Gastrocnemius medialis (tissue), 4 donors: ENCODE results near the gene PWWP2A. TPM values are rescaled to one million over a fixed set of nuclear protein-coding genes. Genes with fewer than 3 reads are reported as not detected.

Experiments used
- ATAC-seq, 2 donors: fragments of 150-250 bp; one replicate each; pipeline ENCODE4 v1.9.1; 2016
- DNase-seq, 2 donors: peaks; one replicate each; pipeline ENCODE4 v3.0.0-alpha.2; 2019
- H3K27ac ChIP-seq, 4 donors: fragments of 200-600 bp; sonication (generic); 1 replicate in 1 of 4; 2 replicates in 3 of 4; pipeline ENCODE4 v1.5.1; 2016 to 2018; ENCODE audit warnings: mild to moderate bottlenecking in 2 of 4, moderate library complexity in 1 of 4
- H3K27me3 ChIP-seq, 3 donors: fragments of 200-600 bp; sonication (generic) in 2 of 3; 1 replicate in 1 of 3; 2 replicates in 2 of 3; pipeline versions ENCODE4 v1.5.1 to v1.6.0; 2016 to 2019; ENCODE audit warnings: mild to moderate bottlenecking in 1 of 3, moderate library complexity in 1 of 3
- H3K36me3 ChIP-seq, 2 donors: fragments of 200-600 bp; sonication (generic) in 1 of 2; one replicate each; pipeline ENCODE4 v1.5.1; 2017 to 2018
- H3K4me1 ChIP-seq, 2 donors: fragments of 200-600 bp; sonication (generic) in 1 of 2; one replicate each; pipeline ENCODE4 v1.5.1; 2016 to 2017; ENCODE audit warnings: mild to moderate bottlenecking in 2 of 2
- H3K4me3 ChIP-seq, 4 donors: fragments of 200-600 bp; sonication (generic) in 3 of 4; 1 replicate in 1 of 4; 2 replicates in 3 of 4; pipeline ENCODE4 v1.5.1; 2016 to 2019; ENCODE audit warnings: mild to moderate bottlenecking in 2 of 4
- H3K9me3 ChIP-seq, 3 donors: fragments of 200-600 bp; sonication (generic) in 2 of 3; 1 replicate in 1 of 3; 2 replicates in 2 of 3; pipeline ENCODE4 v1.5.1; 2016 to 2019
- CTCF ChIP-seq, 5 experiments: fragments of 450-650 bp in 3 of 5; fragments of 200-600 bp in 2 of 5; sonication (generic) in 2 of 5; IDR thresholded peaks in 4 of 5; conservative IDR thresholded peaks in 1 of 5; 1 replicate in 4 of 5; 2 replicates in 1 of 5; pipeline ENCODE4 v1.5.1; 2016 to 2019; ENCODE audit warnings: antibody characterized with exemption in 5 of 5, mild to moderate bottlenecking in 3 of 5, moderate library complexity in 3 of 5
- POLR2A ChIP-seq, 2 donors: fragments of 450-650 bp; IDR thresholded peaks; one replicate each; pipeline ENCODE4 v1.6.1; 2017; ENCODE audit warnings: antibody characterized with exemption in 2 of 2, mild to moderate bottlenecking in 2 of 2, moderate library complexity in 2 of 2
- in situ Hi-C, 4 donors: fragments of 200-750 bp; cut with MboI; loops; one replicate each; pipeline versions ENCODE4 v1.15.0 to v1.8.0; 2017; ENCODE audit warnings: low sequenced_read_pairs in 4 of 4
- intact Hi-C: fragments of 100-400 bp; cut with DNase I; formaldehyde crosslinking; loops from one replicate; pipeline ENCODE4 v1.15.1; 2023; ENCODE audit warnings: low total_unique reads
- total RNA-seq, 4 donors: library from RNA; depleted of rRNA; stranded (reverse); fragments of >200 nt; gene quantifications; one replicate each; pipeline versions ENCODE4 v1.1.0 to v1.2.3, GENCODE V29; 2016

Gene PWWP2A
- total RNA-seq, 4 donors from 2014 or later, result 5.4 to 13.3 (median 8.6) TPM

GRCh38 chr5:160083501-160083900 lies 35.7 kb downstream of the PWWP2A start:
- Histone ChIP-seq H3K4me1 (no peaks in the 10 kb centered on the region), H3K27ac (no peak overlapping the region), H3K36me3 (peaks cover 0 to 7% of the 10 kb centered on the region in 2 donors), H3K27me3 (no peaks in the 10 kb centered on the region), H3K4me3 (no peak overlapping the region), H3K9me3 (no peaks in the 10 kb centered on the region)
- no peak for TF ChIP-seq POLR2A (IDR thresholded peaks at IDR 0.05)
- no peak for TF ChIP-seq CTCF (IDR thresholded peaks at IDR 0.05 in 4 of 5, conservative IDR thresholded peaks at IDR 0.05 in 1 of 5)
- no peak for ATAC-seq
- intact Hi-C loops (no loop called here), in situ Hi-C loops (no loop called here)
- DNase-seq, result no peak

GRCh38 chr5:160082614-160083500 lies 36.4 kb downstream of the PWWP2A start:
- ATAC-seq, result no peak
- no peaks in the 10 kb centered on the region for H3K9me3 ChIP-seq

GRCh38 chr5:160081495-160081894 lies 37.8 kb downstream of the PWWP2A start:
- intact Hi-C loops (no loop called here), in situ Hi-C loops (no loop called here)
- Histone ChIP-seq H3K36me3 (peaks cover 0 to 20% of the 10 kb centered on the region in 2 donors), H3K27me3 (no peaks in the 10 kb centered on the region), H3K4me3 (no peak overlapping the region), H3K9me3 (no peaks in the 10 kb centered on the region), H3K27ac (no peak overlapping the region), H3K4me1 (no peaks in the 10 kb centered on the region)
- ATAC-seq (no peak), DNase-seq (no peak)
- no peak for TF ChIP-seq POLR2A (IDR thresholded peaks at IDR 0.05)
- TF ChIP-seq CTCF (IDR thresholded peaks at IDR 0.05 in 4 of 5, conservative IDR thresholded peaks at IDR 0.05 in 1 of 5), result no peak

More at GRCh38 chr5:160082614-160083500, 36.4 kb downstream of the PWWP2A start:
- peaks cover 0 to 11% of the 10 kb centered on the region in 2 donors for H3K36me3 ChIP-seq
- no peaks in the 10 kb centered on the region for H3K27me3 ChIP-seq
- DNase-seq, result no peak
- H3K27ac ChIP-seq, result no peak overlapping the region
- H3K4me1 ChIP-seq, result no peaks in the 10 kb centered on the region
- TF ChIP-seq POLR2A (IDR thresholded peaks at IDR 0.05) (no peak), CTCF (IDR thresholded peaks at IDR 0.05 in 4 of 5, conservative IDR thresholded peaks at IDR 0.05 in 1 of 5) (no peak)
- in situ Hi-C loops, result no loop called here
- H3K4me3 ChIP-seq, result no peak overlapping the region
- intact Hi-C loops, result no loop called here

GRCh38 chr5:160079753-160080152 lies 39.5 kb downstream of the PWWP2A start:
- no peak for ATAC-seq
- H3K27me3 ChIP-seq, result no peaks in the 10 kb centered on the region
- H3K9me3 ChIP-seq, result no peaks in the 10 kb centered on the region
- TF ChIP-seq CTCF (IDR thresholded peaks at IDR 0.05 in 4 of 5, conservative IDR thresholded peaks at IDR 0.05 in 1 of 5), result no peak
- no peak for TF ChIP-seq POLR2A (IDR thresholded peaks at IDR 0.05)
- no peaks in the 10 kb centered on the region for H3K4me1 ChIP-seq
- peaks cover 0 to 20% of the 10 kb centered on the region in 2 donors for H3K36me3 ChIP-seq
- no peak overlapping the region for H3K27ac ChIP-seq
- in situ Hi-C loops, result no loop called here
- no peak for DNase-seq
- H3K4me3 ChIP-seq, result no peak overlapping the region
- intact Hi-C loops, result no loop called here
